HG03060 (cell line): ENCODE results near the gene GPR160.
A peak's percentile ranks its signal among the peaks of the same experiment; 100 is the strongest.
"Not testable (repeated sequence)": the region's sequence is repeated elsewhere in the genome, so short reads cannot be mapped to it uniquely, and the experiment has no call there.

Experiments
- ATAC-seq: cut with Tn5 transposase; IDR thresholded peaks from one replicate; pipeline ENCODE4 v1.9.1; 2021; ENCODE audit warnings: low read depth, moderate number of reproducible peaks; ENCODE audit not compliant: unreplicated experiment

The GPR160 gene

GRCh38 chr3:170037463-170038433 is at the start of gene GPR160:
Gene GPR160 (plus strand): TSS chr3:170037995. CDS start chr3:170083973, 45,978 bp downstream.
- peak; percentile 51 for ATAC-seq

GRCh38 chr3:169990431-169990830 is 47.4 kb upstream of the GPR160 start:
- no peak for ATAC-seq

GRCh38 chr3:169992156-169992555 is 45.6 kb upstream of the GPR160 start:
- ATAC-seq, result no peak

DNA sequence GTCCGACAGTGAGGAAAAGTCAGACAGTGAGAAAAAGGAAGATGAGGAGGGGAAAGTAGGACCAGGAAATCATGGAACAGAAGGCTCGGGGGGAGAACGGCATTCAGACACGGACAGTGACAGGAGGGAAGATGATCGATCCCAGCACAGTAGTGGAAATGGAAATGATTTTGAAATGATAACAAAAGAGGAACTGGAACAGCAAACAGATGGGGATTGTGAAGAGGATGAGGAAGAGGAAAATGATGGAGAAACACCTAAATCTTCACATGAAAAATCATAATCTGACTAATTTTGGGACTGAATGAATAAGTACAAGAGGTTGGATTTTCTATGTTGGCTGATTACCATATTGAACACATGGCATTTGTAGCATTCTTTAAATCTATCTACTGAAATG is 45.0 kb upstream of the GPR160 start:
- no peak for ATAC-seq

GRCh38 chr3:169993761-169994160 is 44.0 kb upstream of the GPR160 start:
- no peak for ATAC-seq

DNA sequence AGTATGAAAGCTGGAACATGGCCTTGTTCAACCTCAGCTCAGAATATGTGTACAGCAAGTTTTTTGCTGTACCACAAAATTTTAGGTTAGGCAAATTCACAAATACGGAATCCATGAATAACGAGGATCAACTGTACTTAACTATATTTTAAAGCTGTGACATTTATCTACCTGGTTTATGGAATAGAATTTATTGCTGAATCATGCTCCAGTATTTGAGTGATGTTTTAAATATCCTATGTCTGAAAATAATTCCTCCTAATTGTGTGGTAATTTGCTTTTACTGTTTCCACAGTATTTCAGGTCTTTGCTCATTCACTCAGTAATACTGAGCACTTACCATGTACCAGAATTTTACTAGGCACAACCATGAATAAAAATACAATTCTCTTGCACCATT is 41.7 kb upstream of the GPR160 start:
- no peak for ATAC-seq

DNA sequence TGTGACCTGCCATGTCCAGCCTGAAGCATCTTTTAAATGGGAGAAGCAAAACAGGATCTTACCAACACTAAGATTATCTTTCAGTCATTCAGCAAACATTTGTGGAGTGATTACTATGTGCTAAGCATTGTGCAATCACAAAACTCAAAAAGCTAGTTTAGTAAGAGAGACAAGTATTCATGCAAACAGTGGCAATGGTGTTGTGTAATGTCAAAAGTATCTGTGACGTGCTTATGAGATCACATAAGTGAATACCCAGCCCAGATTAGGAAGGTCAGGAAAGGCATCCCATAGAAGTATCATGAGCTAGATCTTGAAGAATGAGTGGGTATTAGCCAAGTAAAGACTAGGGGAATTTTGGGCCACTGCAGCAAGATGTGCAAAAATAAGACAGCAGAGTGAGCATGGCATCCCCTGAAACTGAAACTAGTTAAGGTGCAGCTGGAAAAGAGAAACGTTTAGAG is 39.1 kb upstream of the GPR160 start:
- no peak for ATAC-seq

- peak; percentile 97 for ATAC-seq
These were observed 38.4 kb upstream of the GPR160 start for GRCh38 chr3:169999433-169999832.

DNA sequence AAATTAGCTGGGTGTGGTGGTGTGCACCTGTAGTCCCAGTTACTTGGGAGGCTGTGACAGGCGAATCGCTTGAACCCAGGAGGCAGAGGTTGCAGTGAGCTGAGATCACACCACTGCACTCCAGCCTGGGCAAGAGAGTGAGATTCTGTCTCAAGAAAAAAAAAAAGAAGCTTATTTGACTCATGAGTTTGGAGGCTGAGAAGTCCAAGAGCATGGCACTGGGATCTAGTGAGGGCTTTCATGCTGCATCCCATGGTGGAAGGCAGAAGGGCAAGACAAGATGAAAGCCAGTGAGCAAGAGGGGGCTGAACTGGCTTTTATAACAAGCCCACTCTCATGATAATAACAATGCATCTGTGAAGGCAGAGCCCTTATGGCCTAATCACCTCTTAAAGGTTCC is 37.7 kb upstream of the GPR160 start:
- no peak for ATAC-seq

DNA sequence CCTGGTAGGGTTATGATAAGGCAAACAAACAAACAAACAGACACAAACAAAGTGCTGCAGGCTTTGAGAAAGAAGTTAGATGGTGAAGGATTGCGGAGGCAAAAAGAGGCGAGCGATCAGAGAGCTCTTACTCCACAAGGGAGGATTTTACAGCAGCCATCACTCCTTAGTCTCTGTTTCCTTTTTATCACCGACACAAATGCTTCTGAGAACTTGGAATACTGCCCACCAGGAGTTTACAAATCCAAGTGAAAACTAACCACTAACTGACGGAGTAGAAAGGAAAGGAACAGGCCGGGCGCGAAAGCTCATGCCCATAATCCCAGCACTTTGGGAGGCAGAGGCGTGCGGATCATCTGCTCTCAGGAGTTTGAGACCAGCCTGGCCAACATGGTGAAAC is 35.6 kb upstream of the GPR160 start:
- no peak for ATAC-seq

DNA sequence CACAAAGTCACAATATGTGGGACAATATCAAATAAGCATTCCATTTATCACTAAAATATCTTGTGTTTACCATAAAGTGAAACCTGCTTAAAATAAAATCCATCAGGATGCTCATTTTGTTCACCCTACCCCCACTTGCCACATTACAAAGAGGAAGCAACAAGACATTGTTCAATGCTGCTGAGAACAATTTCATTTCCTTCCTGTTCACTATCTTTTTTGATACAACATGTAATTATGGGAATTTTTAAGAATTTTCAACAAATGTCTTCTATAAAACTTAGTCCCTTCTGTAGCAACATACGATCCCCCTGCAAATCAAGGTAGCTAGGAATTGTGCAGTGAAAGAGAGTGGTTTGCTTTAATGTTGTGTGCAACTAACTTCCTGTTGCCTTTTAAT is 34.9 kb upstream of the GPR160 start:
- ATAC-seq, result no peak

DNA sequence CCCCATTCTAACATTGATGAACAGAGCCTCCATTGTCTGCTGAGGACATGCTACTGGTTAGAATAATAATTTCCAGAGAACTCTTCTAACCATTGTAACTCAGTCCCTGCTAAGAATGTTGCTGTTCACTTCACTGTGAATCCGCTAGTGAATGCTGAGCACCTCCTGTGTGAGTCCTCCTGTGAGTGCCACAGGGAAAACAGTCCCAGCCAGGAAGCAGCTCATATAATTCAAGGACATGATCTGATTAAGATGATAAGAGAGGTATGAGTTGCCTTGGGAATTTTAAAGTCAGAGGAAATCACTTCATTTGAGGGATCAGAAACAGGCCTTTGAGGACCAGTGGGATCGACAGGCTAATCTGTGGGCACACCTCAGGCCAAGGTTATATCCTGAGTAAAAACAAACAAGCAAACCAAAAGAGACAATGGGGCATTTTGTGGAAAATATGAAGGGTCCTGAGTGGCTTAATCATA is 33.9 kb upstream of the GPR160 start:
- ATAC-seq, result no peak

GRCh38 chr3:170007031-170007663 is 30.6 kb upstream of the GPR160 start:
- peak; percentile 63 for ATAC-seq

DNA sequence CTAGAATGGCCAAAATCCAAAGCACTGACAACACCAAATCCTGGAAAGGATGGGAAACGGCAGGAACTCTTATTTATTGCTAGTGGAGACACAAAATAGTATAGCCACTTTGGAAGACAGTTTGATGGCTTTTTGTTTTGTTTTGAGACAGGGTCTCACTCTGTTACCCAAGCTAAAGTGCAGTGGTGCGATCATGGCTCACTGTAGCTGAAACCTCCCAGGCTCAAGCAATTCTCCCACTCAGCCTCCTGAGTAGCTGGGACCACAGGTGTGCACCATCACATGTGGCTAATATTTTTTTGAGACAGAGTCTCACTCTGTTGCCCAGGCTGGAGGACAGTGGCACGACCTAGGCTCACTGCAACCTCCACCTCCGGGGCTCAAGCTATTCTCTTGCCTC is 27.3 kb upstream of the GPR160 start:
- ATAC-seq, result no peak

DNA sequence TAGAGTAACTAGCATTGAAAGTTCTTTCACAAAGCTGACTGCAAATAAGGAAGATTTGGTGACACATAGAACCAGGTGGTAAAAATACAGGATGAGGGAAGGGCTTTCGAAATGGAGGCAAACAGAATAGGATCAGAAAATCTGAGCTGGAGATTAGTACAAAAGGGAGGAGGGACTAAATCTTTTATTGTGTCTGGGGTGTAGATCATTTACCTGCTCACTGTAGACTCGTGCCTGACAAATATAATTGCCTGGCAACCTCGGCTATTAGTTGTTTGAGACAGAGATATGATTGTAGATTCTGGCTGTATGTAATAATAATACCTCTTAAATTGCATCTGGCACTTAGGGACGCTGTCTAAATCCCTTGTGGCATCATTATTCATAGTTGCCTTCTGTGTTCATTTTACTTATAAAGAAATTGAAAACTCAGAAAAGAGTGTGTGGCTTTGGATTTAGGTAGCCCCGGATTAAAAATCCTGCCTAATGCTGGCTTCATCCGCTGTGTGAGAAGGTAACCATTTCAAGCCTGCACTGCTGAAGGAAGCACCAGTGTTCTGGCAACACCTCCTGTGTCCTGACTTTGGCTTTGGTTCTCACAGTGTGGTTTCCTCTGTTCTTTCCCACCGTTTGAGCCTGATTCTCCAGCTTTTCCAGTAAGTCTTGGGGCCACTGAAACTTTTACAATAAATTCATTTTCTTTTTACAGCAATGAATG is 25.0 kb upstream of the GPR160 start:
- ATAC-seq, result no peak

GRCh38 chr3:170016057-170016456 is 21.7 kb upstream of the GPR160 start:
- ATAC-seq, result no peak

DNA sequence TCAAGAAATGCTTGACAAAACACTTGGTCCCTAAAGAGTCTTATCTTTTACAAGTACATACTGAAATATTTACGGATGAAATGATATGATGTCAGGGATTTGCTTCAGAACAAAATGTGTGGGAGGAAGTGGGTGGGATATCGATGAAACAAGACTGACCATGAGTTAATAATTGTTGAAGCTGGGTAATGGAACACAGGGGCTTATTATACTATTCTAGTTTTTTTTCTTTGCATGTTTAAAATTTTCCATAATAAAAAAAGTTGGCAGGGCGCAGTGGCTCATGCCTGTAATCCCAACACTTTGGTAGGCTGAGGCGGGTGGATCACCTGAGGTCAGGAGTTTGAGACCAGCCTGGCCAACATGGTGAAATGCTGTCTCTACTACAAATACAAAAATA is 18.5 kb upstream of the GPR160 start:
- ATAC-seq, result not testable (repeated sequence)

- ATAC-seq, result no peak
These were observed 16.7 kb upstream of the GPR160 start for GRCh38 chr3:170021083-170021482.

DNA sequence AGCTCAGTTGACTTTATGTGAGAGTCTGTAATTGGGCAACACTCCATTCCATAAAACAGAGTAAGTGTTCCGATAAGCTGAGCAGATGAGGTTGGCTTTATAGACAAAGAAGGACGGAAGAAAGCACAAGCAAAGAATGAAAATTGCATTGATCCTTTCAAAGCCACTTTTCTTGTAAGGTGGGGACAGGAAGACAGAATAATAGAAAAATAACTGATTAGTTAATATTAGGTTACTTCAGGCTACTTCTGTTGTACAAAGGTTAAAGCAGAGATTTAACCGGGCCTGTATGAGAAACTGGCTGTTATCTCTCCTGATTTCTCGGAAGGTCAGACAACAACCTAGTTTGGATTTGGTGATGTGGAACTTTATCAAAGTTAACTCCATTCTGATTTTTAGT is 15.5 kb upstream of the GPR160 start:
- no peak for ATAC-seq

GRCh38 chr3:170023165-170023564 is 14.6 kb upstream of the GPR160 start:
- ATAC-seq, result no peak

DNA sequence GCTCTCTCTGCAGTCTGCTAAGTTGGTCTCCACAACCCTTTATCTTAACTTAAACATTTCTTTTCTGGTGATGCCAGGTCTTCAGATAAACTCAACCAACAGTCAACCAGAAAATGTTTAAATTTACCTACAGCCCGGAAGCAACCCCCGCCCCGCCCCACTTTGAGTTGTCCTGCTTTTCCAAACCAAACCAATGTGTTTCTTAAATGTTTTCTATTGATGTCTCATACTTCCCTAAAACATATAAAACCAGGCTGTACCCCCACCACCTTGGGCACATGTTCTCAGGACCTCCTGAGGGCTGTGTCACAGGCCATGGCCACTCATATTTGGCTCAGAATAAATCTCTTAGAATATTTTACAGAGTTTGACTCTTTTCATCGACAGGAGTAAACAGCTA is 13.2 kb upstream of the GPR160 start:
- no peak for ATAC-seq
